Activated B cell treated with CpG ODN at 0.5 μM for 24 hours (primary cell): ENCODE results near the gene ENAH. TPM values are rescaled to one million over a fixed set of nuclear protein-coding genes. Genes with fewer than 3 reads are reported as not detected.

Experiments used
- ATAC-seq: fragments of 200-7000 bp; cut with Tn5 transposase; one replicate; pipeline ENCODE4 v1.10.0; 2021; ENCODE audit warnings: low read depth, mild to moderate bottlenecking, moderate library complexity
- CTCF ChIA-PET: fragments of 350-600 bp; sonication (Branson Sonifier 250); formaldehyde crosslinking; loops from one replicate; lab custom pipeline; 2021; ENCODE audit warnings: antibody characterized with exemption; lab: Charles Lee
- POLR2A ChIA-PET: fragments of 350-600 bp; sonication (Branson Sonifier 250); formaldehyde crosslinking; loops from one replicate; lab custom pipeline; 2021; ENCODE audit warnings: antibody characterized with exemption; lab: Charles Lee
- DNase-seq: peaks from one replicate; pipeline ENCODE4 v3.0.0; 2022
- H3K27ac Mint-ChIP-seq: one replicate; pipeline ENCODE4 v1.8.0; 2020; ENCODE audit warnings: mixed read lengths
- H3K27me3 Mint-ChIP-seq: one replicate; pipeline ENCODE4 v1.8.0; 2021; ENCODE audit warnings: mixed read lengths
- H3K36me3 Mint-ChIP-seq: one replicate; pipeline ENCODE4 v1.8.0; 2021; ENCODE audit warnings: low read depth, mixed read lengths
- H3K4me1 Mint-ChIP-seq: one replicate; pipeline ENCODE4 v1.8.0; 2021; ENCODE audit warnings: mixed read lengths
- H3K4me3 Mint-ChIP-seq: one replicate; pipeline ENCODE4 v1.8.0; 2020; ENCODE audit warnings: mild to moderate bottlenecking, mixed read lengths
- H3K9me3 Mint-ChIP-seq: one replicate; pipeline ENCODE4 v1.8.0; 2020; ENCODE audit warnings: mixed read lengths
- CTCF ChIP-seq: fragments of 200-600 bp; IDR thresholded peaks from one replicate; pipeline ENCODE4 v1.8.0; 2022; ENCODE audit warnings: antibody characterized with exemption, mild to moderate bottlenecking
- intact Hi-C: fragments of 100-400 bp; cut with micrococcal nuclease; formaldehyde crosslinking; loops from one replicate; pipeline ENCODE4 v1.15.1; 2024
- total RNA-seq: library from RNA; stranded (reverse); gene quantifications from 2 replicates; pipeline ENCODE4 v1.2.3, GENCODE V29; 2022

ENAH gene
- total RNA-seq, 1 donor from 2014 or later: 1.2 TPM

- Mint-ChIP-seq H3K27ac (peak overlapping the region; percentile 78), H3K4me3 (peak overlapping the region; percentile 11), H3K9me3 (no peaks in the 10 kb centered on the region), H3K36me3 (no peaks in the 10 kb centered on the region), H3K27me3 (no peaks in the 10 kb centered on the region), H3K4me1 (peaks cover 40% of the 10 kb centered on the region)
- intact Hi-C loops: loop anchor here (5.0 kb wide), 1 partner anchor 722 kb away; the partner anchor contains the start of gene ACBD3
- ATAC-seq: no peak
- POLR2A ChIA-PET: interaction anchor here (1.0 to 1.3 kb wide), 2 partner anchors 20 kb away, joined by 3 to 4 read pairs; no protein-coding TSS in a partner anchor
- CTCF ChIA-PET: no interaction called here
- no peak for DNase-seq
- TF ChIP-seq CTCF: no peak
Observed at GRCh38 chr1:225464851-225465792, 187.8 kb downstream of the ENAH start.

- ChIA-PET POLR2A (interaction anchor here (0.6 kb wide), 1 partner anchor 397 kb away, joined by 4 read pairs; no protein-coding TSS in a partner anchor), CTCF (no interaction called here)
- ATAC-seq (no peak), DNase-seq (no peak)
- H3K4me3 Mint-ChIP-seq: no peak overlapping the region
- no peaks in the 10 kb centered on the region for H3K27me3 Mint-ChIP-seq
- TF ChIP-seq CTCF: no peak
- H3K4me1 Mint-ChIP-seq: peaks cover 27% of the 10 kb centered on the region
- H3K36me3 Mint-ChIP-seq: no peaks in the 10 kb centered on the region
- no peak overlapping the region for H3K27ac Mint-ChIP-seq
- H3K9me3 Mint-ChIP-seq: no peaks in the 10 kb centered on the region
- intact Hi-C loops: no loop called here
Observed at GRCh38 chr1:225462714-225463574, 190.0 kb downstream of the ENAH start.

- TF ChIP-seq CTCF: no peak
- H3K27me3 Mint-ChIP-seq: no peaks in the 10 kb centered on the region
- H3K36me3 Mint-ChIP-seq: no peaks in the 10 kb centered on the region
- H3K4me3 Mint-ChIP-seq: no peak overlapping the region
- no peak overlapping the region for H3K27ac Mint-ChIP-seq
- ATAC-seq (no peak), DNase-seq (no peak)
- POLR2A ChIA-PET: interaction anchor here (0.6 to 1.3 kb wide), 2 partner anchors 15 to 397 kb away, joined by 3 to 4 read pairs; no protein-coding TSS in a partner anchor
- peaks cover 21% of the 10 kb centered on the region for H3K4me1 Mint-ChIP-seq
- CTCF ChIA-PET: no interaction called here
- intact Hi-C loops: no loop called here
- H3K9me3 Mint-ChIP-seq: no peaks in the 10 kb centered on the region
Observed at GRCh38 chr1:225462429-225462713, 190.6 kb downstream of the ENAH start.

- DNase-seq: no peak
- ChIA-PET POLR2A (interaction anchor here (0.6 to 1.6 kb wide), 3 partner anchors 13 to 398 kb away, joined by 3 to 4 read pairs (median 3); no protein-coding TSS in a partner anchor), CTCF (no interaction called here)
- TF ChIP-seq CTCF: no peak
- H3K4me1 Mint-ChIP-seq: peaks cover 16% of the 10 kb centered on the region
- H3K36me3 Mint-ChIP-seq: no peaks in the 10 kb centered on the region
- H3K4me3 Mint-ChIP-seq: no peak overlapping the region
- H3K9me3 Mint-ChIP-seq: no peaks in the 10 kb centered on the region
- H3K27ac Mint-ChIP-seq: no peak overlapping the region
- no peaks in the 10 kb centered on the region for H3K27me3 Mint-ChIP-seq
- intact Hi-C loops: no loop called here
- no peak for ATAC-seq
Observed at GRCh38 chr1:225461533-225462428, 191.1 kb downstream of the ENAH start.
